Renal cortex interstitium (tissue), 15 donors: ENCODE results near the gene DIAPH3. TPM values are rescaled to one million over a fixed set of nuclear protein-coding genes. Genes with fewer than 3 reads are reported as not detected.
A peak's percentile ranks its signal among the peaks of the same experiment; 100 is the strongest.
"Not testable (repeated sequence)": the region's sequence is repeated elsewhere in the genome, so short reads cannot be mapped to it uniquely, and the experiment has no call there.

Experiments
- DNase-seq, 11 donors: peaks; one replicate each; pipeline ENCODE4 v3.0.0-alpha.2; 2013; ENCODE audit warnings: low read depth in 9 of 11, low spot score in 4 of 11; ENCODE audit errors: extremely low read depth in 1 of 11
- long read RNA-seq, 16 experiments: transcript quantifications; one replicate each; lab custom pipeline, GENCODE V29; 2026
- polyA plus RNA-seq, 3 donors: library from polyadenylated mRNA; unstranded; fragments of 120-200 nt; gene quantifications; one replicate each; pipeline ENCODE4 v1.2.1, GENCODE V29; 2013; ENCODE audit not compliant: insufficient read length in 3 of 3

Gene DIAPH3
- polyA plus RNA-seq, result 10 to 100 TPM; 10.7 to 14.3 (median 14.3) TPM
- long read RNA-seq, donor 1, partial matches to known transcripts, result 0 of 1 reads
- long read RNA-seq, donor 1, other reads (novel, unspliced or antisense), result 0 of 1 reads
- long read RNA-seq, donor 2, result 0 reads
- long read RNA-seq, donor 3, partial matches to known transcripts, result 0 of 2 reads
- long read RNA-seq, donor 3, other reads (novel, unspliced or antisense), result 0 of 2 reads
- long read RNA-seq, donor 4, partial matches to known transcripts, result 0 of 1 reads
- long read RNA-seq, donor 4, other reads (novel, unspliced or antisense), result 0 of 1 reads
- long read RNA-seq, donor 5, result 0 reads
- long read RNA-seq, donor 6, result 0 reads
- long read RNA-seq, donor 7, result 0 reads
- long read RNA-seq, donor 8, result 0 reads
- long read RNA-seq, donor 9, result 0 reads
- long read RNA-seq, donor 10, partial matches to known transcripts, result 0 of 1 reads
- long read RNA-seq, donor 10, other reads (novel, unspliced or antisense), result 0 of 1 reads
- long read RNA-seq, donor 11, result 0 reads
- long read RNA-seq, donor 12, result 0 reads
- long read RNA-seq, donor 13, result 0 reads
- long read RNA-seq, donor 14, result 0 reads
- long read RNA-seq, donor 15, result 0 reads
- long read RNA-seq, donor 16, full-length matches to known transcripts, result 3 of 3 reads
- long read RNA-seq, donor 16, partial matches to known transcripts, result 0 of 3 reads
- long read RNA-seq, donor 16, other reads (novel, unspliced or antisense), result 0 of 3 reads

GRCh38 chr13:60163478-60164233 lies at the start of gene DIAPH3:
Gene DIAPH3, minus strand, starts transcription at chr13:60163928. Its CDS starts 162 bp downstream, at chr13:60163766.
- peak; percentile 81 to 95 (median 92) for DNase-seq

GRCh38 chr13:60213236-60213744 lies 49.6 kb upstream of the DIAPH3 start:
- no peak for DNase-seq

- DNase-seq, result no peak
These were observed 47.8 kb upstream of the DIAPH3 start for GRCh38 chr13:60211548-60211947.

GRCh38 chr13:60210510-60211330 lies 47.0 kb upstream of the DIAPH3 start:
- DNase-seq, result no peak

GRCh38 chr13:60205499-60205898 lies 41.8 kb upstream of the DIAPH3 start:
- DNase-seq, result not testable (repeated sequence)

GRCh38 chr13:60201286-60201685 lies 37.6 kb upstream of the DIAPH3 start:
- DNase-seq, result no peak

GRCh38 chr13:60195893-60196292 lies 32.2 kb upstream of the DIAPH3 start:
- not testable (repeated sequence) for DNase-seq

- DNase-seq, result no peak
These were observed 19.2 kb upstream of the DIAPH3 start for GRCh38 chr13:60182907-60183306.

- DNase-seq, result no peak
These were observed 14.6 kb upstream of the DIAPH3 start for GRCh38 chr13:60178327-60178726.

- DNase-seq, result no peak
These were observed 11.8 kb upstream of the DIAPH3 start for GRCh38 chr13:60175571-60175970.

- no peak for DNase-seq
These were observed 10.4 kb upstream of the DIAPH3 start for GRCh38 chr13:60174113-60174512.

GRCh38 chr13:60172111-60172510 lies 8.4 kb upstream of the DIAPH3 start:
- DNase-seq, result no peak

GRCh38 chr13:60170414-60170813 lies 6.7 kb upstream of the DIAPH3 start:
- no peak for DNase-seq

GRCh38 chr13:60169239-60170031 lies 5.7 kb upstream of the DIAPH3 start:
- no peak for DNase-seq

- DNase-seq, result no peak
These were observed 3.4 kb upstream of the DIAPH3 start for GRCh38 chr13:60167121-60167520.

- DNase-seq, result no peak
These were observed 1.8 kb upstream of the DIAPH3 start for GRCh38 chr13:60165391-60166099.

- peak in 3 of 11 donors; percentile 20 to 37 (median 21) for DNase-seq
These were observed 634 bp upstream of the DIAPH3 start for GRCh38 chr13:60164234-60164889.
